GM23248 (cell line): ENCODE data around the gene RBMS3.

Experiments
- EZH2 ChIP-seq: fragments of 200-600 bp; sonication (generic); IDR thresholded peaks from 2 replicates; pipeline ENCODE4 v1.6.1; 2018; ENCODE audit warnings: antibody characterized with exemption, mild to moderate bottlenecking; ENCODE audit not compliant: insufficient read depth, poor library complexity, severe bottlenecking
- EZH2phosphoT487 ChIP-seq: fragments of 200-600 bp; sonication (generic); IDR thresholded peaks from 2 replicates; pipeline ENCODE4 v1.6.1; 2018; ENCODE audit warnings: antibody characterized with exemption, moderate library complexity, mild to moderate bottlenecking, low read depth; ENCODE audit not compliant: insufficient read depth

DNA sequence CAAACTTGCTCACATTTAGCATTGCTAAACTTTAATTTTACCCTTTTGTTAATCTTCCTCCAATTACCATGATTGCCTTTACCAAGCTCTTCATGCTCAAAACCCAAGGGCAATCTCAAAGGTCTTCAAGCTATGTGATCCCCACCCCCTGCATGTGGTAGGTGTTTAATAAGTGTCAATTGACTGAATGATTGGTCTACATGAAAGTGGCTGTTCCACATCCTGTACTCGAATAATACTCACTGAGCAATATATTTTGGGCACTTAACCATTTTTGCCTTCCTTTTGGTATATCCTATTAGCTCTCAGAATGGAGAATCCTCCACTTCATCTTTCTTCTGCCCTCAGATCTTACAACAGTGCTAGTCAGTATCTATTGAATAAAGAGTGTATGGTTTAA, 17.1 kb downstream of the RBMS3 start:
- TF ChIP-seq EZH2 (no peak), EZH2phosphoT487 (no peak)
